K562 treated with DMSO at 1 percent for 24 hours (cell line): ENCODE data around the gene TFAP2C. TPM values are rescaled to one million over a fixed set of nuclear protein-coding genes. Genes with fewer than 3 reads are reported as not detected.

Experiments
- total RNA-seq: library from RNA; unstranded; fragments of 300-600 nt; gene quantifications from 2 replicates; pipeline ENCODE4 v1.2.3, GENCODE V29; 2022; ENCODE audit warnings: low read depth; ENCODE audit not compliant: insufficient read depth

The TFAP2C gene
- total RNA-seq: 0.12 TPM in 1 of 2 replicates, not detected in the other

DNA sequence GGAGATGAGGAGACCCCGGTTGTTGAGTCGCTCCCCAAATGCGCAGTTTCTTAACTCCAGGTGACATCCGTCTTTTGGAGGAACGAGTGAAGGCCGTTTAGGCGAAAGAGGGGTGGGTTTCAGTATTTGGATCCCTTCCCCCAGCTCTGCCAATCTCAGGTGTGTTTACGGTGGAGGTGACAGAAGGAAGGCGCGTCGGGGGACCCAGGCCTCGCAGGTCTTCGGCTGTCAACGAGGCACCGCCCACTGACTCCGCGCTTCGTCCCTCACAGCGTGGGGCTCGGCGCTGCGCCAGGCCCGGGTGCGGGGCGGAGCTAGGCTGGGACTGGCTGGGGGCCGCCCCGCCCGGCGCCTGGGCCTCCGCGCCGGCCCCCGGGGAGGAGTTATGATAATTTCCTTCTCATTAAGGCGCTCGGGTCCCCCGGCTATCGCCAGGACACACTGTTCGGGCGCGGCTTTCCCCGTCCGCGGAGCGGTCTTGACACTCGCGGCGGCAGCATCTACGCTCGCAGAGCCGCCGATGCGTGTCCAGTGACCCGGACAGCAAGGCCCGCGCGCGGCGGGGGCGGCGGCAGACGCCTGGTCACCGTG lies at the start of gene TFAP2C:
Gene TFAP2C, plus strand, starts transcription at position 434 of the 591 bp plus-strand sequence. CDS start 239 bp downstream, outside the sequence.

Other genes with a start within 250 kb of the TFAP2C start
- 74.9 and 88.8 TPM in 2 replicates for gene AURKA, start 237.1 kb upstream of the TFAP2C start, total RNA-seq
- 26.3 and 27.3 TPM in 2 replicates for gene CSTF1, start 236.7 kb upstream of the TFAP2C start, total RNA-seq
- 13.8 and 15.6 TPM in 2 replicates for gene CASS4, start 217.0 kb upstream of the TFAP2C start, total RNA-seq
- 60.7 and 70.9 TPM in 2 replicates for gene RTF2, start 160.7 kb upstream of the TFAP2C start, total RNA-seq
- not detected in 2 replicates for gene FAM209A, start 104.6 kb upstream of the TFAP2C start, total RNA-seq
- gene FAM209B, start 96.1 kb upstream of the TFAP2C start, total RNA-seq: not detected in 2 replicates